GM12878 (cell line): ENCODE data around the gene NPPB. TPM values are rescaled to one million over a fixed set of nuclear protein-coding genes. Genes with fewer than 3 reads are reported as not detected.

Experiments
- ATAC-seq: fragments of 200-7000 bp; cut with Tn5 transposase; 3 replicates; pipeline ENCODE4 v1.9.1; 2020; ENCODE audit warnings: mild to moderate bottlenecking, moderate library complexity
- BruUV-seq: library from RNA; stranded (reverse); fragments of 400-500 nt; replicated peaks from 2 replicates; lab custom pipeline; 2021; lab: Mats Ljungman, UMichigan
- CTCF ChIA-PET: fragments of 300-600 bp; sonication (Branson Sonifier 250); formaldehyde crosslinking; extraction: SDS; loops from one replicate; lab custom pipeline; 2021; ENCODE audit warnings: inconsistent platforms; lab: Yijun Ruan, JAX
- POLR2A ChIA-PET: fragments of 350-600 bp; formaldehyde crosslinking; extraction: SDS; loops from one replicate; lab custom pipeline; 2021; ENCODE audit warnings: inconsistent platforms; lab: Charles Lee
- RAD21 ChIA-PET: fragments of 300-600 bp; sonication (Branson Sonifier 250); formaldehyde crosslinking; loops from one replicate; lab custom pipeline; 2023; ENCODE audit warnings: antibody characterized with exemption; ENCODE audit not compliant: unreplicated experiment; lab: Charles Lee
- SMC1A ChIA-PET: fragments of 300-600 bp; sonication (Branson Sonifier 250); formaldehyde crosslinking; loops from one replicate; lab custom pipeline; 2023; ENCODE audit not compliant: unreplicated experiment, uncharacterized antibody; lab: Charles Lee
- DNase-seq: peaks from one replicate; pipeline ENCODE4 v3.0.0-alpha.2; 2011; ENCODE audit warnings: low read depth, low spot score
- FAIRE-seq: peaks from 3 replicates; lab custom pipeline; 2011; peaks lifted over from hg19 to GRCh38; lab: Jason Lieb, UNC
- H2AFZ ChIP-seq: 2 replicates; pipeline ENCODE4 v1.6.0; 2011; ENCODE audit warnings: low read depth, low read length, control low read depth; ENCODE audit not compliant: control insufficient read depth
- H3K27ac ChIP-seq: 2 replicates; pipeline ENCODE4 v1.5.1; 2011; ENCODE audit warnings: control low read depth; ENCODE audit not compliant: control insufficient read depth, insufficient read depth
- H3K27me3 ChIP-seq, 2 experiments: replicated peaks in 1 of 2; 2 replicates each; pipeline versions ENCODE4 v1.6.0 to v1.6.1; 2011; ENCODE audit warnings: low read length in 1 of 2; ENCODE audit not compliant: control insufficient read depth in 2 of 2, insufficient read depth in 2 of 2
- H3K36me3 ChIP-seq, 2 experiments: 2 replicates each; pipeline ENCODE4 v1.5.1; 2011; ENCODE audit warnings: low read length in 1 of 2; ENCODE audit not compliant: control insufficient read depth in 2 of 2, insufficient read depth in 2 of 2
- H3K4me1 ChIP-seq: 2 replicates; pipeline ENCODE4 v1.6.1; 2011; ENCODE audit warnings: mild to moderate bottlenecking, low read length, moderate library complexity, mixed read lengths; ENCODE audit not compliant: control insufficient read depth, insufficient read depth
- H3K4me2 ChIP-seq: 2 replicates; pipeline ENCODE4 v1.6.0; 2011; ENCODE audit warnings: control low read depth; ENCODE audit not compliant: control insufficient read depth, insufficient read depth
- H3K4me3 ChIP-seq: fragments of 200-600 bp; sonication (generic); 2 replicates; pipeline ENCODE4 v1.5.1; 2016
- H3K79me2 ChIP-seq: 2 replicates; pipeline ENCODE4 v1.6.0; 2011; ENCODE audit warnings: low read length; ENCODE audit not compliant: control insufficient read depth, insufficient read depth
- H3K9ac ChIP-seq: 2 replicates; pipeline ENCODE4 v1.8.0; 2011; ENCODE audit warnings: low read length, control low read depth, mixed read lengths; ENCODE audit not compliant: control insufficient read depth, insufficient read depth
- H3K9me3 ChIP-seq: replicated peaks from 3 replicates; pipeline ENCODE4 v1.5.1; 2011; ENCODE audit warnings: mild to moderate bottlenecking, low read length; ENCODE audit not compliant: control insufficient read depth, insufficient read depth
- H4K20me1 ChIP-seq: 2 replicates; pipeline ENCODE4 v1.6.0; 2011; ENCODE audit not compliant: control insufficient read depth, insufficient read depth
- ATF2 ChIP-seq: IDR thresholded peaks from 2 replicates; pipeline ENCODE4 v1.6.1; 2012; ENCODE audit warnings: low read length, inconsistent platforms
- WGBS: methylation state at CpG from one replicate; pipeline ENCODE4 v1.1.6; 2016; ENCODE audit warnings: low lambda C conversion rate; ENCODE audit not compliant: insufficient replicate concordance, insufficient coverage; ENCODE audit errors: missing lambda C conversion rate; 5-methylcytosine and 5-hydroxymethylcytosine counted together
- in situ Hi-C: fragments of 300-500 bp; cut with MboI; formaldehyde crosslinking; loops from 9 replicates; pipeline ENCODE4 v1.14.3; 2018; ENCODE audit warnings: mixed read lengths
- intact Hi-C: fragments of 100-400 bp; cut with micrococcal nuclease; formaldehyde crosslinking; loops from one replicate; pipeline ENCODE4 v1.14.2; 2022; ENCODE audit not compliant: unreplicated experiment
- polyA plus RNA-seq, 11 experiments: library from polyadenylated mRNA; depleted of rRNA in 4 of 11; unstranded in 6 of 11; stranded (reverse) in 5 of 11; fragments of >200 nt; fragmentation: Nextera tagmentation in 4 of 11; fragmentation: Illumina TruSeq in 1 of 11; extraction: Ambion mirVana in 4 of 11; extraction: Trizol in 1 of 11; gene quantifications; 1 replicate in 1 of 11; 2 replicates in 10 of 11; pipeline versions ENCODE4 v1.2.1 to v1.2.3, GENCODE V29; 2011 to 2016; ENCODE audit warnings: inconsistent platforms in 2 of 11, missing spikeins in 2 of 11, low read depth in 1 of 11
- total RNA-seq, 4 experiments: library from RNA; depleted of rRNA in 3 of 4; stranded (reverse); fragments of >200 nt in 3 of 4; fragmentation: Illumina TruSeq in 1 of 4; extraction: Trizol in 1 of 4; gene quantifications; 2 replicates each; pipeline versions ENCODE4 v1.2.1 to v1.2.3, GENCODE V29; 2013 to 2021
- TF ChIP-seq, protein P1 (sequence below): fragments of 450-650 bp; IDR thresholded peaks from 2 replicates; pipeline ENCODE4 v1.6.1; 2016; ENCODE audit warnings: mild to moderate bottlenecking, moderate library complexity, borderline replicate concordance

NPPB gene
- total and polyA plus RNA-seq, 10 of the 15 experiments (the other 5 are each of a cell fraction or from before 2014, with no cell fraction given) = not detected

- TF ChIP-seq, protein P1, sequence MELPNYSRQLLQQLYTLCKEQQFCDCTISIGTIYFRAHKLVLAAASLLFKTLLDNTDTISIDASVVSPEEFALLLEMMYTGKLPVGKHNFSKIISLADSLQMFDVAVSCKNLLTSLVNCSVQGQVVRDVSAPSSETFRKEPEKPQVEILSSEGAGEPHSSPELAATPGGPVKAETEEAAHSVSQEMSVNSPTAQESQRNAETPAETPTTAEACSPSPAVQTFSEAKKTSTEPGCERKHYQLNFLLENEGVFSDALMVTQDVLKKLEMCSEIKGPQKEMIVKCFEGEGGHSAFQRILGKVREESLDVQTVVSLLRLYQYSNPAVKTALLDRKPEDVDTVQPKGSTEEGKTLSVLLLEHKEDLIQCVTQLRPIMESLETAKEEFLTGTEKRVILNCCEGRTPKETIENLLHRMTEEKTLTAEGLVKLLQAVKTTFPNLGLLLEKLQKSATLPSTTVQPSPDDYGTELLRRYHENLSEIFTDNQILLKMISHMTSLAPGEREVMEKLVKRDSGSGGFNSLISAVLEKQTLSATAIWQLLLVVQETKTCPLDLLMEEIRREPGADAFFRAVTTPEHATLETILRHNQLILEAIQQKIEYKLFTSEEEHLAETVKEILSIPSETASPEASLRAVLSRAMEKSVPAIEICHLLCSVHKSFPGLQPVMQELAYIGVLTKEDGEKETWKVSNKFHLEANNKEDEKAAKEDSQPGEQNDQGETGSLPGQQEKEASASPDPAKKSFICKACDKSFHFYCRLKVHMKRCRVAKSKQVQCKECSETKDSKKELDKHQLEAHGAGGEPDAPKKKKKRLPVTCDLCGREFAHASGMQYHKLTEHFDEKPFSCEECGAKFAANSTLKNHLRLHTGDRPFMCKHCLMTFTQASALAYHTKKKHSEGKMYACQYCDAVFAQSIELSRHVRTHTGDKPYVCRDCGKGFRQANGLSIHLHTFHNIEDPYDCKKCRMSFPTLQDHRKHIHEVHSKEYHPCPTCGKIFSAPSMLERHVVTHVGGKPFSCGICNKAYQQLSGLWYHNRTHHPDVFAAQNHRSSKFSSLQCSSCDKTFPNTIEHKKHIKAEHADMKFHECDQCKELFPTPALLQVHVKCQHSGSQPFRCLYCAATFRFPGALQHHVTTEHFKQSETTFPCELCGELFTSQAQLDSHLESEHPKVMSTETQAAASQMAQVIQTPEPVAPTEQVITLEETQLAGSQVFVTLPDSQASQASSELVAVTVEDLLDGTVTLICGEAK = no peak
These were observed 475 bp upstream of the NPPB start (continued) for GRCh38 chr1:11858968-11859871.

DNA sequence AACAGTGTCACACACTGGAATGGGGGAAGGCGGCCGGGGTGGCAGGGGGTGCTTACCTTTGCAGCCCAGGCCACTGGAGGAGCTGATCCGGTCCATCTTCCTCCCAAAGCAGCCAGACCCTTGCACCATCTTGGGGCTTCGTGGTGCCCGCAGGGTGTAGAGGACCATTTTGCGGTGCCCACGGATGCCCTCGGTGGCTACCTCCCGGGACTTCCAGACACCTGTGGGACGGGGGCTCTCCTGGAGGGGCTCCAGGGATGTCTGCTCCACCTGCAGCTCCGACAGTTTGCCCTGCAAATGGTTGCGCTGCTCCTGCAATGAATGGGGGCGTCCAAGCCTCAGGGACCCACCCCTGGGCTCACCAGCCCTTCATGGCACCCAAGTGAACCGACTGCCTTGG is 587 bp downstream of the NPPB start:
- intact Hi-C loops = no loop called here
- POLR2A ChIA-PET = no interaction called here
- Histone ChIP-seq H3K4me2 (no peak overlapping the region), H4K20me1 (no peaks in the 10 kb centered on the region), H3K4me1 (no peaks in the 10 kb centered on the region), H2AFZ (no peak overlapping the region), H3K79me2 (no peaks in the 10 kb centered on the region), H3K4me3 (no peak overlapping the region), H3K36me3 (no peaks in the 10 kb centered on the region), H3K27me3 (peaks cover 5 to 12% of the 10 kb centered on the region in 2 experiments; a peak in 3 of 4 replicates), H3K9ac (no peak overlapping the region), H3K9me3 (no peaks in the 10 kb centered on the region), H3K27ac (no peak overlapping the region)
- no peak for TF ChIP-seq ATF2
- RAD21 ChIA-PET = interaction anchor here (0.5 kb wide), 1 partner anchor 55 kb away, joined by 3 read pairs; no protein-coding TSS in a partner anchor
- SMC1A ChIA-PET = no interaction called here
- no peak for FAIRE-seq
- CTCF ChIA-PET = no interaction called here
- ATAC-seq = no peak
- BruUV-seq = no TSS peak
- no peak for DNase-seq
- 39% methylated on average over 14 of the region's 14 CpGs for WGBS
- in situ Hi-C loops = no loop called here
